B cell (primary cell): Measurements from ENCODE around the gene FKBP2. TPM values are rescaled to one million over a fixed set of nuclear protein-coding genes. Genes with fewer than 3 reads are reported as not detected.

Source experiments
- ATAC-seq: fragments of 200-7000 bp; cut with Tn5 transposase; one replicate; pipeline ENCODE4 v1.10.0; 2021; ENCODE audit warnings: low read depth, mild to moderate bottlenecking, moderate number of reproducible peaks, moderate library complexity
- CTCF ChIA-PET: fragments of 350-600 bp; sonication (Branson Sonifier 250); formaldehyde crosslinking; loops from one replicate; lab custom pipeline; 2021; ENCODE audit warnings: antibody characterized with exemption, inconsistent platforms; lab: Charles Lee
- POLR2A ChIA-PET: fragments of 350-600 bp; sonication (Branson Sonifier 250); formaldehyde crosslinking; loops from one replicate; lab custom pipeline; 2021; ENCODE audit warnings: antibody characterized with exemption; lab: Charles Lee
- DNase-seq: peaks from one replicate; pipeline ENCODE4 v3.0.0; 2013
- H2AFZ ChIP-seq: 2 replicates; pipeline ENCODE4 v1.6.1; 2012; ENCODE audit warnings: mild to moderate bottlenecking, low read depth, low read length; ENCODE audit not compliant: insufficient read depth, poor library complexity, severe bottlenecking
- H3K27ac ChIP-seq, 2 donors: 1 replicate in 1 of 2; 2 replicates in 1 of 2; pipeline ENCODE4 v1.5.1; 2012 to 2013; ENCODE audit warnings: low read length in 2 of 2, mild to moderate bottlenecking in 2 of 2, moderate library complexity in 1 of 2
- H3K27me3 ChIP-seq, 4 experiments: fragments of 200-600 bp in 1 of 4; sonication (generic) in 1 of 4; replicated peaks in 1 of 4; 1 replicate in 2 of 4; 2 replicates in 2 of 4; pipeline versions ENCODE4 v1.6.1 to v1.7.0; 2013 to 2016; ENCODE audit warnings: low read length in 3 of 4, mild to moderate bottlenecking in 2 of 4, mixed read lengths in 1 of 4, moderate library complexity in 1 of 4; ENCODE audit not compliant: insufficient read depth in 4 of 4, control insufficient read depth in 3 of 4; ENCODE audit errors: control extremely low read depth in 1 of 4
- H3K36me3 ChIP-seq, 2 experiments: replicated peaks in 1 of 2; 1 replicate in 1 of 2; 2 replicates in 1 of 2; pipeline versions ENCODE4 v1.6.1 to v1.7.1; 2013; ENCODE audit warnings: low read length in 1 of 2; ENCODE audit not compliant: insufficient read depth in 2 of 2, control insufficient read depth in 1 of 2; ENCODE audit errors: control extremely low read depth in 1 of 2, extremely low read depth in 1 of 2
- H3K4me1 ChIP-seq, 2 donors: fragments of 200-600 bp in 1 of 2; sonication (generic) in 1 of 2; 1 replicate in 1 of 2; 2 replicates in 1 of 2; pipeline versions ENCODE4 v1.5.1 to v1.6.1; 2013 to 2017; ENCODE audit warnings: low read length in 2 of 2; ENCODE audit not compliant: control insufficient read depth in 2 of 2, insufficient read depth in 2 of 2
- H3K4me2 ChIP-seq: replicated peaks from 2 replicates; pipeline ENCODE3; 2012; ENCODE audit warnings: mild to moderate bottlenecking, low read depth, low read length; ENCODE audit not compliant: poor library complexity, severe bottlenecking
- H3K4me3 ChIP-seq, 5 experiments: fragments of 200-600 bp in 1 of 5; sonication (generic) in 1 of 5; 1 replicate in 3 of 5; 2 replicates in 2 of 5; pipeline versions ENCODE4 v1.5.1 to v1.7.0; 2011 to 2016; ENCODE audit warnings: low read length in 4 of 5, mild to moderate bottlenecking in 4 of 5, low read depth in 2 of 5, control low read depth in 1 of 5, moderate library complexity in 1 of 5; ENCODE audit not compliant: insufficient read depth in 1 of 5; ENCODE audit errors: control extremely low read depth in 1 of 5, extremely low read depth in 1 of 5
- H3K79me2 ChIP-seq: fragments of 200-600 bp; sonication (generic); one replicate; pipeline ENCODE4 v1.6.0; 2016; ENCODE audit warnings: low read length; ENCODE audit not compliant: control insufficient read depth, insufficient read depth
- H3K9ac ChIP-seq: fragments of 200-600 bp; sonication (generic); 2 replicates; pipeline ENCODE4 v1.6.1; 2017; ENCODE audit warnings: mild to moderate bottlenecking, low read length, moderate library complexity
- H3K9me3 ChIP-seq, 3 donors: one replicate each; pipeline versions ENCODE4 v1.6.1 to v1.7.1; 2013; ENCODE audit warnings: low read length in 2 of 3; ENCODE audit not compliant: control insufficient read depth in 2 of 3, insufficient read depth in 1 of 3; ENCODE audit errors: control extremely low read depth in 1 of 3
- H4K20me1 ChIP-seq: 2 replicates; pipeline ENCODE4 v1.6.0; 2012; ENCODE audit warnings: mild to moderate bottlenecking, low read length; ENCODE audit not compliant: insufficient read depth, control insufficient read depth, poor library complexity, severe bottlenecking
- H3K27ac Mint-ChIP-seq: one replicate; pipeline ENCODE4 v1.8.0; 2021; ENCODE audit warnings: mixed read lengths
- H3K27me3 Mint-ChIP-seq: one replicate; pipeline ENCODE4 v1.8.0; 2021; ENCODE audit warnings: mixed read lengths
- H3K4me1 Mint-ChIP-seq: one replicate; pipeline ENCODE4 v1.8.0; 2021; ENCODE audit warnings: mixed read lengths
- H3K4me3 Mint-ChIP-seq: one replicate; pipeline ENCODE4 v1.8.0; 2021; ENCODE audit warnings: mixed read lengths
- H3K9me3 Mint-ChIP-seq: one replicate; pipeline ENCODE4 v1.8.0; 2022; ENCODE audit warnings: mixed read lengths; ENCODE audit not compliant: insufficient read depth
- EZH2 ChIP-seq: IDR thresholded peaks from 2 replicates; pipeline ENCODE4 v1.6.1; 2012; ENCODE audit warnings: borderline replicate concordance, low read depth, mild to moderate bottlenecking, moderate library complexity, low read length; ENCODE audit not compliant: insufficient read depth, poor library complexity, severe bottlenecking
- WGBS: methylation state at CpG from one replicate; pipeline ENCODE4 v1.1.5; 2013; ENCODE audit warnings: missing lambda C conversion rate; ENCODE audit not compliant: insufficient coverage; 5-methylcytosine and 5-hydroxymethylcytosine counted together
- intact Hi-C: fragments of 100-400 bp; cut with micrococcal nuclease; formaldehyde crosslinking; loops from one replicate; pipeline ENCODE4 v1.10.0; 2022
- polyA plus RNA-seq: library from polyadenylated mRNA; depleted of rRNA; stranded (reverse); fragments of >200 nt; gene quantifications from 2 replicates; pipeline ENCODE4 v1.2.3, GENCODE V29; 2012
- total RNA-seq, 2 donors: library from RNA; stranded (reverse); fragments of 120-200 nt in 1 of 2; gene quantifications; 1 replicate in 1 of 2; 2 replicates in 1 of 2; pipeline versions ENCODE4 v1.2.3 to v1.2.4, GENCODE V29; 2013 to 2022
- TF ChIP-seq, protein P1 (sequence below): fragments of 200-600 bp; IDR thresholded peaks from one replicate; pipeline ENCODE4 v1.8.0; 2022; ENCODE audit warnings: antibody characterized with exemption, mild to moderate bottlenecking

FKBP2 gene
- total and polyA plus RNA-seq, 2 donors (not counting 1 experiment from before 2014, with no cell fraction given) = 23.7 to 38.2 TPM

DNA sequence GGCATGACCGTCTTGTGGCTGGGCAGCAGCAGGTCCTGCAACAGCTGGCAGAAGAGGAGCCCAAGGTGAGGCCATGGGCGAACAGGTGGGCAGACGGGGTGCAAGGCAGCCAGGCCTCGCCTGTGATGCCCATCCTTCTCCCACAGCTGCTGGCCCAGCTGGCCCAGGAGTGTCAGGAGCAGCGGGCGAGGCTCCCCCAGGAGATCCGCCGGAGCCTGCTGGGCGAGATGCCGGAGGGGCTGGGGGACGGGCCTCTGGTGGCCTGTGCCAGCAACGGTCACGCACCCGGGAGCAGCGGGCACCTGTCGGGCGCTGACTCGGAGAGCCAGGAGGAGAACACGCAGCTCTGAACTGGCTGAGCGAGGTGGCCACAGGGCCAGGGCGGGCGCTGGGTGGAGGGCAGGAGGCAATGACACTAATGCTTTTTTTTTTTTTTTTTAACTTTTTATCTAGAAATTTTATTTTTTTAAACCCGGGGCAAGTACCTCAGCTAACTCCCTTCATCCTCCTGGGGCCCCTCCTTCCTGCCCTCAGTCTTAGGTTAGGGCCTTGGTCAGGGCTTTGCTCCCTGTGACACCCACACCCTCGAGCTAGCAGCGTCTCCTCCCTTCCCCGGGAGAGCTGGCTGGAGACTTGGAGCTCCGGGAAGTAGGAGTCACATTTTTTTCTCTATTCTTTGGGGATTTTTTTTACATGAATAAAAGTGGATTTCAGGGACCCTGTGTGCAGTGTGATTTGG, 26.5 kb downstream of the FKBP2 start:
- Histone ChIP-seq H4K20me1 (no peaks in the 10 kb centered on the region), H3K27me3 (no peaks in the 10 kb centered on the region), H3K4me1 (peaks cover 14 to 29% of the 10 kb centered on the region in 2 donors), H3K27ac (no peak overlapping the region), H3K4me3 (no peak overlapping the region), H2AFZ (no peak overlapping the region), H3K36me3 (no peaks in the 10 kb centered on the region), H3K4me2 (peak overlapping the region; percentile 92), H3K9me3 (peaks cover 0 to 3% (median 0%) of the 10 kb centered on the region in 3 donors), H3K79me2 (no peaks in the 10 kb centered on the region), H3K9ac (no peak overlapping the region)
- CTCF ChIA-PET = interaction anchor here (1.0 to 5.7 kb wide), 4 partner anchors 17 to 62 kb away, joined by 3 to 51 read pairs (median 24); partner anchors contain the start of genes FERMT3, PLCB3 and PPP1R14B
- POLR2A ChIA-PET = no interaction called here
- H3K4me3 Mint-ChIP-seq = no peak overlapping the region
- no peaks in the 10 kb centered on the region for H3K9me3 Mint-ChIP-seq
- 92% methylated on average over 16 of the region's 27 CpGs for WGBS
- ATAC-seq (no peak), DNase-seq (no peak)
- peaks cover 19% of the 10 kb centered on the region for H3K4me1 Mint-ChIP-seq
- H3K27me3 Mint-ChIP-seq = no peaks in the 10 kb centered on the region
- no peak for TF ChIP-seq EZH2
- TF ChIP-seq, protein P1, sequence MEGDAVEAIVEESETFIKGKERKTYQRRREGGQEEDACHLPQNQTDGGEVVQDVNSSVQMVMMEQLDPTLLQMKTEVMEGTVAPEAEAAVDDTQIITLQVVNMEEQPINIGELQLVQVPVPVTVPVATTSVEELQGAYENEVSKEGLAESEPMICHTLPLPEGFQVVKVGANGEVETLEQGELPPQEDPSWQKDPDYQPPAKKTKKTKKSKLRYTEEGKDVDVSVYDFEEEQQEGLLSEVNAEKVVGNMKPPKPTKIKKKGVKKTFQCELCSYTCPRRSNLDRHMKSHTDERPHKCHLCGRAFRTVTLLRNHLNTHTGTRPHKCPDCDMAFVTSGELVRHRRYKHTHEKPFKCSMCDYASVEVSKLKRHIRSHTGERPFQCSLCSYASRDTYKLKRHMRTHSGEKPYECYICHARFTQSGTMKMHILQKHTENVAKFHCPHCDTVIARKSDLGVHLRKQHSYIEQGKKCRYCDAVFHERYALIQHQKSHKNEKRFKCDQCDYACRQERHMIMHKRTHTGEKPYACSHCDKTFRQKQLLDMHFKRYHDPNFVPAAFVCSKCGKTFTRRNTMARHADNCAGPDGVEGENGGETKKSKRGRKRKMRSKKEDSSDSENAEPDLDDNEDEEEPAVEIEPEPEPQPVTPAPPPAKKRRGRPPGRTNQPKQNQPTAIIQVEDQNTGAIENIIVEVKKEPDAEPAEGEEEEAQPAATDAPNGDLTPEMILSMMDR = no peak
- intact Hi-C loops = no loop called here
- H3K27ac Mint-ChIP-seq = peak overlapping the region; percentile 56
